ENCODE measurements around the gene SHISA5.
A peak's percentile ranks its signal among the peaks of the same experiment; 100 is the strongest.

SHISA5 gene

GRCh38 chr3:48446043-48446424 is 57.9 kb downstream of the SHISA5 start:
- TF ChIP-seq GLIS3 (CRISPR knock-in tag; IDR thresholded peaks at IDR 0.05) (no peak), ARNTL (CRISPR knock-in tag; IDR thresholded peaks at IDR 0.05; ENCODE audit: borderline replicate concordance, low read depth) (no peak), SNAI2 (CRISPR knock-in tag; IDR thresholded peaks at IDR 0.05) (no peak), ISL1 (CRISPR knock-in tag; IDR thresholded peaks at IDR 0.05) (no peak), ZNF70 (CRISPR knock-in tag; IDR thresholded peaks at IDR 0.05) (no peak), ZC3H10 (CRISPR knock-in tag; IDR thresholded peaks at IDR 0.05) (no peak), ZFP3 (CRISPR knock-in tag; IDR thresholded peaks at IDR 0.05) (no peak), TCF4 (CRISPR knock-in tag; IDR thresholded peaks at IDR 0.05; ENCODE audit: borderline replicate concordance) (no peak), RARB (CRISPR knock-in tag; IDR thresholded peaks at IDR 0.05) (no peak), ESRRG (CRISPR knock-in tag; IDR thresholded peaks at IDR 0.05) (no peak), OSR1 (CRISPR knock-in tag; IDR thresholded peaks at IDR 0.05) (no peak), ZNF565 (CRISPR knock-in tag; conservative IDR thresholded peaks at IDR 0.05; ENCODE audit: low read depth) (no peak), ZFP30 (CRISPR knock-in tag; IDR thresholded peaks at IDR 0.05) (no peak), PPARA (CRISPR knock-in tag; IDR thresholded peaks at IDR 0.05; ENCODE audit: borderline replicate concordance) (no peak), CSDC2 (CRISPR knock-in tag; IDR thresholded peaks at IDR 0.05) (no peak), POU6F1 (CRISPR knock-in tag; IDR thresholded peaks at IDR 0.05; ENCODE audit: borderline replicate concordance, low read depth) (no peak), TOX (CRISPR knock-in tag; IDR thresholded peaks at IDR 0.05; ENCODE audit: borderline replicate concordance) (no peak), PATZ1 (CRISPR knock-in tag; IDR thresholded peaks at IDR 0.05; ENCODE audit: borderline replicate concordance) (no peak)
- TF ChIP-seq, protein P1, sequence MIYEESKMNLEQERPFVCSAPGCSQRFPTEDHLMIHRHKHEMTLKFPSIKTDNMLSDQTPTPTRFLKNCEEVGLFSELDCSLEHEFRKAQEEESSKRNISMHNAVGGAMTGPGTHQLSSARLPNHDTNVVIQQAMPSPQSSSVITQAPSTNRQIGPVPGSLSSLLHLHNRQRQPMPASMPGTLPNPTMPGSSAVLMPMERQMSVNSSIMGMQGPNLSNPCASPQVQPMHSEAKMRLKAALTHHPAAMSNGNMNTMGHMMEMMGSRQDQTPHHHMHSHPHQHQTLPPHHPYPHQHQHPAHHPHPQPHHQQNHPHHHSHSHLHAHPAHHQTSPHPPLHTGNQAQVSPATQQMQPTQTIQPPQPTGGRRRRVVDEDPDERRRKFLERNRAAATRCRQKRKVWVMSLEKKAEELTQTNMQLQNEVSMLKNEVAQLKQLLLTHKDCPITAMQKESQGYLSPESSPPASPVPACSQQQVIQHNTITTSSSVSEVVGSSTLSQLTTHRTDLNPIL (CRISPR knock-in tag; IDR thresholded peaks at IDR 0.05; ENCODE audit: low read depth) = no peak
- TF ChIP-seq, protein P2, sequence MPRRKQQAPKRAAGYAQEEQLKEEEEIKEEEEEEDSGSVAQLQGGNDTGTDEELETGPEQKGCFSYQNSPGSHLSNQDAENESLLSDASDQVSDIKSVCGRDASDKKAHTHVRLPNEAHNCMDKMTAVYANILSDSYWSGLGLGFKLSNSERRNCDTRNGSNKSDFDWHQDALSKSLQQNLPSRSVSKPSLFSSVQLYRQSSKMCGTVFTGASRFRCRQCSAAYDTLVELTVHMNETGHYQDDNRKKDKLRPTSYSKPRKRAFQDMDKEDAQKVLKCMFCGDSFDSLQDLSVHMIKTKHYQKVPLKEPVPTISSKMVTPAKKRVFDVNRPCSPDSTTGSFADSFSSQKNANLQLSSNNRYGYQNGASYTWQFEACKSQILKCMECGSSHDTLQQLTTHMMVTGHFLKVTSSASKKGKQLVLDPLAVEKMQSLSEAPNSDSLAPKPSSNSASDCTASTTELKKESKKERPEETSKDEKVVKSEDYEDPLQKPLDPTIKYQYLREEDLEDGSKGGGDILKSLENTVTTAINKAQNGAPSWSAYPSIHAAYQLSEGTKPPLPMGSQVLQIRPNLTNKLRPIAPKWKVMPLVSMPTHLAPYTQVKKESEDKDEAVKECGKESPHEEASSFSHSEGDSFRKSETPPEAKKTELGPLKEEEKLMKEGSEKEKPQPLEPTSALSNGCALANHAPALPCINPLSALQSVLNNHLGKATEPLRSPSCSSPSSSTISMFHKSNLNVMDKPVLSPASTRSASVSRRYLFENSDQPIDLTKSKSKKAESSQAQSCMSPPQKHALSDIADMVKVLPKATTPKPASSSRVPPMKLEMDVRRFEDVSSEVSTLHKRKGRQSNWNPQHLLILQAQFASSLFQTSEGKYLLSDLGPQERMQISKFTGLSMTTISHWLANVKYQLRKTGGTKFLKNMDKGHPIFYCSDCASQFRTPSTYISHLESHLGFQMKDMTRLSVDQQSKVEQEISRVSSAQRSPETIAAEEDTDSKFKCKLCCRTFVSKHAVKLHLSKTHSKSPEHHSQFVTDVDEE (CRISPR knock-in tag; IDR thresholded peaks at IDR 0.05) = no peak
- ATAC-seq = peak; percentile 21

GRCh38 chr3:48445277-48445882 is 58.6 kb downstream of the SHISA5 start:
- no peak for ATAC-seq
- no peak for TF ChIP-seq OSR1 (CRISPR knock-in tag; IDR thresholded peaks at IDR 0.05)
- no peak for TF ChIP-seq ZNF8 (CRISPR knock-in tag; IDR thresholded peaks at IDR 0.05)
- no peak for TF ChIP-seq BACH2 (CRISPR knock-in tag; IDR thresholded peaks at IDR 0.05; ENCODE audit: borderline replicate concordance)
- TF ChIP-seq RARB (CRISPR knock-in tag; IDR thresholded peaks at IDR 0.05) = no peak
- TF ChIP-seq SNAI2 (CRISPR knock-in tag; IDR thresholded peaks at IDR 0.05) = no peak
- no peak for TF ChIP-seq ZNF565 (CRISPR knock-in tag; conservative IDR thresholded peaks at IDR 0.05; ENCODE audit: low read depth)
- TF ChIP-seq POU6F1 (CRISPR knock-in tag; IDR thresholded peaks at IDR 0.05; ENCODE audit: borderline replicate concordance, low read depth) = no peak
- no peak for TF ChIP-seq ISL1 (CRISPR knock-in tag; IDR thresholded peaks at IDR 0.05)
- TF ChIP-seq, protein P3, sequence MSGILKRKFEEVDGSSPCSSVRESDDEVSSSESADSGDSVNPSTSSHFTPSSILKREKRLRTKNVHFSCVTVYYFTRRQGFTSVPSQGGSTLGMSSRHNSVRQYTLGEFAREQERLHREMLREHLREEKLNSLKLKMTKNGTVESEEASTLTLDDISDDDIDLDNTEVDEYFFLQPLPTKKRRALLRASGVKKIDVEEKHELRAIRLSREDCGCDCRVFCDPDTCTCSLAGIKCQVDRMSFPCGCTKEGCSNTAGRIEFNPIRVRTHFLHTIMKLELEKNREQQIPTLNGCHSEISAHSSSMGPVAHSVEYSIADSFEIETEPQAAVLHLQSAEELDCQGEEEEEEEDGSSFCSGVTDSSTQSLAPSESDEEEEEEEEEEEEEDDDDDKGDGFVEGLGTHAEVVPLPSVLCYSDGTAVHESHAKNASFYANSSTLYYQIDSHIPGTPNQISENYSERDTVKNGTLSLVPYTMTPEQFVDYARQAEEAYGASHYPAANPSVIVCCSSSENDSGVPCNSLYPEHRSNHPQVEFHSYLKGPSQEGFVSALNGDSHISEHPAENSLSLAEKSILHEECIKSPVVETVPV (CRISPR knock-in tag; IDR thresholded peaks at IDR 0.05) = no peak
- TF ChIP-seq PATZ1 (CRISPR knock-in tag; IDR thresholded peaks at IDR 0.05; ENCODE audit: borderline replicate concordance) = no peak

Measured in SK-N-SH treated with all-trans-retinoic acid at 6 μM for 48 hours (cell line).